ENCODE data around the gene MTA1.

MTA1 gene

GRCh38 chr14:105464501-105464900 is 44.9 kb downstream of the MTA1 start:
- H4K20me1 ChIP-seq (ENCODE audit: low read depth, low read length) = no peaks in the 10 kb centered on the region

GRCh38 chr14:105465209-105466031 is 45.8 kb downstream of the MTA1 start:
- Histone ChIP-seq H3K9me2 (replicated peaks; ENCODE audit: insufficient read depth, low read length) (no peaks in the 10 kb centered on the region), H3K36me3 (ENCODE audit: low read length) (no peaks in the 10 kb centered on the region), H2AFZ (ENCODE audit: low read depth, low read length, severe bottlenecking) (no peak overlapping the region), H3K27ac (ENCODE audit: low read depth, low read length) (no peak overlapping the region), H3K9ac (ENCODE audit: low read length) (no peak overlapping the region), H3K9me3 (ENCODE audit: insufficient read depth, low read length) (no peaks in the 10 kb centered on the region), H3K79me2 (ENCODE audit: insufficient read depth, low read length) (no peaks in the 10 kb centered on the region), H3K27me3 (ENCODE audit: low read length) (no peaks in the 10 kb centered on the region), H3K4me2 (ENCODE audit: low read depth, low read length, poor library complexity, severe bottlenecking) (no peak overlapping the region), H4K20me1 (ENCODE audit: low read depth, low read length) (no peaks in the 10 kb centered on the region), H3F3A (ENCODE audit: insufficient read depth) (peaks cover 3% of the 10 kb centered on the region), H3K4me3 (ENCODE audit: insufficient read depth, low read length, poor library complexity, severe bottlenecking) (no peak overlapping the region)
- TF ChIP-seq EZH2phosphoT487 (conservative IDR thresholded peaks at IDR 0.05; ENCODE audit: low read length) = no peak
- TF ChIP-seq, protein P1, sequence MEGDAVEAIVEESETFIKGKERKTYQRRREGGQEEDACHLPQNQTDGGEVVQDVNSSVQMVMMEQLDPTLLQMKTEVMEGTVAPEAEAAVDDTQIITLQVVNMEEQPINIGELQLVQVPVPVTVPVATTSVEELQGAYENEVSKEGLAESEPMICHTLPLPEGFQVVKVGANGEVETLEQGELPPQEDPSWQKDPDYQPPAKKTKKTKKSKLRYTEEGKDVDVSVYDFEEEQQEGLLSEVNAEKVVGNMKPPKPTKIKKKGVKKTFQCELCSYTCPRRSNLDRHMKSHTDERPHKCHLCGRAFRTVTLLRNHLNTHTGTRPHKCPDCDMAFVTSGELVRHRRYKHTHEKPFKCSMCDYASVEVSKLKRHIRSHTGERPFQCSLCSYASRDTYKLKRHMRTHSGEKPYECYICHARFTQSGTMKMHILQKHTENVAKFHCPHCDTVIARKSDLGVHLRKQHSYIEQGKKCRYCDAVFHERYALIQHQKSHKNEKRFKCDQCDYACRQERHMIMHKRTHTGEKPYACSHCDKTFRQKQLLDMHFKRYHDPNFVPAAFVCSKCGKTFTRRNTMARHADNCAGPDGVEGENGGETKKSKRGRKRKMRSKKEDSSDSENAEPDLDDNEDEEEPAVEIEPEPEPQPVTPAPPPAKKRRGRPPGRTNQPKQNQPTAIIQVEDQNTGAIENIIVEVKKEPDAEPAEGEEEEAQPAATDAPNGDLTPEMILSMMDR (IDR thresholded peaks at IDR 0.05; ENCODE audit: insufficient read depth, low read length, poor library complexity, severe bottlenecking) = no peak

More at GRCh38 chr14:105464501-105464900, 44.9 kb downstream of the MTA1 start:
- TF ChIP-seq, protein P1 (IDR thresholded peaks at IDR 0.05; ENCODE audit: insufficient read depth, low read length, poor library complexity, severe bottlenecking) = no peak
- no peak for TF ChIP-seq EZH2phosphoT487 (conservative IDR thresholded peaks at IDR 0.05; ENCODE audit: low read length)
- Histone ChIP-seq H3K36me3 (ENCODE audit: low read length) (no peaks in the 10 kb centered on the region), H3K27ac (ENCODE audit: low read depth, low read length) (no peak overlapping the region), H3K9me2 (replicated peaks; ENCODE audit: insufficient read depth, low read length) (no peaks in the 10 kb centered on the region), H3K4me3 (ENCODE audit: insufficient read depth, low read length, poor library complexity, severe bottlenecking) (no peak overlapping the region), H2AFZ (ENCODE audit: low read depth, low read length, severe bottlenecking) (no peak overlapping the region), H3K9me3 (ENCODE audit: insufficient read depth, low read length) (no peaks in the 10 kb centered on the region), H3F3A (ENCODE audit: insufficient read depth) (no peaks in the 10 kb centered on the region), H3K27me3 (ENCODE audit: low read length) (no peaks in the 10 kb centered on the region), H3K79me2 (ENCODE audit: insufficient read depth, low read length) (no peaks in the 10 kb centered on the region), H3K9ac (ENCODE audit: low read length) (no peak overlapping the region), H3K4me2 (ENCODE audit: low read depth, low read length, poor library complexity, severe bottlenecking) (no peak overlapping the region)

DNA sequence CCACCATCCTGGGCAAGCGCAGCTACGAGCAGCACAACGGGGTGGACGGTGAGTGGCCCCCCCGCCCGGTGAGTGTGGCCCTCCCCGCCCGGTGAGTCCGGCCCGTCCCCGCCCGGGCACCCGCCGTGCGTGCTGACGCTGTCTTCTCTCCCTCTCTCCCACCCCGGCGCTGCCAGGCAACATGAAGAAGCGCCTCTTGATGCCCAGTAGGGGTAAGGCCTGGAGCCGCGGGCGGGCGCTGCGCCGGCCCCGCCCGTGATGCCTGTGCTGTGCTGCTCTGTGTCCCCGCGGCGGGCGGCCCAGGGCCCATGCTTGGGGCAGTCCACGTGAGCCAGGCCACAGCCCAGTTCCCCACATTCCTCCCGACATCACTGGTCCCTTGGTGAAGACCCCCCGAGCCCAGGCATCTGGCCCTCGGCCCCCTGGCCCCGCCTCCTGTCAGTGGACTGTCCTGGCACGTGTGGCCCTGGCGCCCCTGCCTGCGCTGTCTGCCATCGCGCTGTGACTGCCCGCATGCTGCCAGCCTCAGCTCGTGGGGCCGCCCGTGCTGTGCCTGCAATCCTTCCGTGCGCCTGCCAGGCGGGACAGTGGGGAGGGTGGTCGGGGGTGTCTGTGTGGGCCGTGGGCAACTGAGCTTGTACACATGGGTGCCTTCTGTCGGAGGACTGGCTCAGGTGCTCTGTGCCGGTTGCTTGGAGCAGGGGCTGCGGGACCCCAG is 47.1 kb downstream of the MTA1 start:
- no peaks in the 10 kb centered on the region for H3K79me2 ChIP-seq (ENCODE audit: insufficient read depth, low read length)
- H3K4me3 ChIP-seq (ENCODE audit: insufficient read depth, low read length, poor library complexity, severe bottlenecking) = no peak overlapping the region
- no peak overlapping the region for H3K4me2 ChIP-seq (ENCODE audit: low read depth, low read length, poor library complexity, severe bottlenecking)
- H3K27ac ChIP-seq (ENCODE audit: low read depth, low read length) = no peak overlapping the region
- no peaks in the 10 kb centered on the region for H3K27me3 ChIP-seq (ENCODE audit: low read length)
- TF ChIP-seq, protein P1 (IDR thresholded peaks at IDR 0.05; ENCODE audit: insufficient read depth, low read length, poor library complexity, severe bottlenecking) = no peak
- TF ChIP-seq EZH2phosphoT487 (conservative IDR thresholded peaks at IDR 0.05; ENCODE audit: low read length) = no peak
- no peaks in the 10 kb centered on the region for H3K36me3 ChIP-seq (ENCODE audit: low read length)
- no peak overlapping the region for H2AFZ ChIP-seq (ENCODE audit: low read depth, low read length, severe bottlenecking)
- no peaks in the 10 kb centered on the region for H3K9me2 ChIP-seq (replicated peaks; ENCODE audit: insufficient read depth, low read length)
- H3K9ac ChIP-seq (ENCODE audit: low read length) = no peak overlapping the region
- no peaks in the 10 kb centered on the region for H3K9me3 ChIP-seq (ENCODE audit: insufficient read depth, low read length)
- peaks cover 5% of the 10 kb centered on the region for H3F3A ChIP-seq (ENCODE audit: insufficient read depth)
- H4K20me1 ChIP-seq (ENCODE audit: low read depth, low read length) = no peaks in the 10 kb centered on the region

All from SU-DHL-6 (cell line).